T-cell (primary cell): ENCODE data around the gene HDC. TPM values are rescaled to one million over a fixed set of nuclear protein-coding genes. Genes with fewer than 3 reads are reported as not detected.

Experiments used
- total RNA-seq, 35 experiments: library from RNA in 6 of 35; stranded (reverse) in 6 of 35; fragments of 120-200 nt in 1 of 35; gene quantifications; one replicate each; pipeline versions ENCODE4 v1.2.1 to v1.2.4 and lab custom pipeline; 2013 to 2026

The HDC gene
- total RNA-seq, 5 donors from 2014 or later (not counting 1 experiment from before 2014, with no cell fraction given), result 0.26 to 4.3 (median 2.5) TPM; not detected in 1

Other genes with a start within 250 kb of the HDC start
- gene ATP8B4, start 146.5 kb downstream of the HDC start, total RNA-seq, result 1 to 10 TPM in 4 of 5 donors, under 1 TPM in 1; 0.72 to 2.4 (median 1.3) TPM
- gene SLC27A2, start 83.5 kb downstream of the HDC start, total RNA-seq, result 1 to 10 TPM in 2 of 5 donors, under 1 TPM in 3; 0.56 to 1.1 (median 0.70) TPM
- 10 to 100 TPM; 15.4 to 21.6 (median 19.5) TPM for gene GABPB1, start 89.5 kb upstream of the HDC start, total RNA-seq
- 10 to 100 TPM; 45.0 to 56.0 (median 52.7) TPM for gene USP8, start 158.7 kb upstream of the HDC start, total RNA-seq